Ecto neural progenitor cell (in vitro differentiated cells): ENCODE measurements around the gene PYGO2.

Source experiments
- DNase-seq: peaks from one replicate; pipeline ENCODE4 v3.0.0-alpha.2; 2018; ENCODE audit warnings: low spot score

Gene PYGO2

GRCh38 chr1:154960446-154961136, 991 bp downstream of the PYGO2 start:
- no peak for DNase-seq

GRCh38 chr1:154959426-154959780, 2.2 kb downstream of the PYGO2 start:
- no peak for DNase-seq

- DNase-seq, result no peak
These were observed 2.7 kb downstream of the PYGO2 start for GRCh38 chr1:154958681-154959425.

DNA sequence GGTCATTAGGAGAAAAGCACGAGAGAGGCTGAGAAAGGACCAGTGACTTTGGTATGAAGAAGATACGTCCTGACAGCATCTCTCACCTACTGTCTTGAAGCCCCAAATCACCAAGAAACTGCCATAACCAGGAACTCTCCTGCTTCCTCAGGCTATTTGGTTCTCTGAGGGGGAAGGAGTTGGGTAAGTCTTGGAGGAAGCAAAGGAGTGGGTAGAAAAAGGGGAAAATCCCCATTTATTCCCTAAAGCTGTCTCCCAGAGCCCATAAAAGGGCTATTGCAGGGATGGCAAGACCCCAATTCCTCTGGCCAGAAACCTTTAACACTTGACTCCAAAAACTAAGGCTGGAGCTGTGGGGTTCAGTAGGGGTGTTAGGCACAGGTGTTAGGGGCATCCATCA, 3.5 kb downstream of the PYGO2 start:
- no peak for DNase-seq

DNA sequence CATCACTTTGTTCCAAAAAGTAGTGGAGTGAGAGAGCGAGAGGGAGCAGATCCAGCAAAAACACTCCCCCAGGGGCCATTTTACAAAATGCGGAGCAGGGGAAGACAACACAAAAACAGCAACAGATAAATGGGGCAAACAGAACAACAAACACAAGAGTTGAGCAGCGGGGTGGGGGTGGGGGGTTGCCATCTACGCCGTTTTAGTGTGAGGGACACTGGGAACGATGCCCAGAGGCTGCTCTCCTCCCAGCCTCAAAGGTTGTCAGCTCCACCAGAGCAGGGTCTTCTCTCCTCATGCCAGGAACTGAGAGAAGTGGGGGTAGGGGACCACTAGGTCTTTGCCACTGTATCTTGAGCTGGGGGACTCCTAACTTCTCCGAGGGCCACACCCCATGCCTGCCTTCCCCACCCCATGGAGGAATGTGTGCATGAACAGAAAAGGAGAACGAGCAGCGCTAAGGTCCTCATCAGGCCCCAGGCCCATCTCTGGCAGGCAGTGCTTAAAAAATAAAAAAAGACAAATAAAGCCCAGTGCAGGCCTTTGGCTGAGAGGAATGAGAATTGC, 4.4 kb downstream of the PYGO2 start:
- no peak for DNase-seq

- DNase-seq, result no peak
These were observed 5.0 kb downstream of the PYGO2 start for GRCh38 chr1:154956544-154956941.

- peak; percentile 91 for DNase-seq
These were observed 5.7 kb downstream of the PYGO2 start, which contains the start of gene PBXIP1 for GRCh38 chr1:154955718-154956543. Gene PBXIP1 (minus strand): TSS chr1:154956099. CDS start chr1:154953721, 2,378 bp downstream.

DNA sequence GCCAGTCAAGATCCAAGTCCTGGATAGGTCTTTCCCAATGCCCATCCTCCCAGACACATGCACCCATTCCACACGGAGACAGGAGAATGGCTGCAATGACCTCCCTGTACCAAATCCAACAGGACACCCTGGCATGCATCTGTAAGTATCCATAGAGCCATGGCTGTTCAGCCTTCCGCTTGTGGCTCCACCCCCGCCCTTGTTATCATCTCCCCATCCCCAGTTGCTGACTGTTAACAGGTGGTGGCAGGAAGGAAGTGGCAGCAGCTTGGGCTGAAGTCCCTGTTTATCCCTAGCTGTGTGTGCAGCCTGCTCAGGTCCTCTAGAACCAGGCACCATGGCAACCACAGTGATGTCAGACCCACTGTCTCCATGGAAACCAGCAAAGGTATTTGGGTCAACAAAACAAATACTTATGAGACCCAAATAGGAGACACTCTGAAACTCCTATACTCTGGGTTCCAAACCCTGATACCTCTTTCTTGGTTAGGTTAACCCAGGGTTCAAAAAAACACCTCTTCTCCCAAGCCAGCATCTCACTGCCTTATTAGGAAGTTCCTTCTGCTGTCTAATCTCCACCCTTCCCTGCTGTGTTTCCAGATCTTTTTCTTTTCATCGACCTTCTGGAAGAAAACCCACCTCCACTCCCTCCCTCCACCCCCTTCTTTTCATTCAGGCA, 6.4 kb downstream of the PYGO2 start:
- peak; percentile 73 for DNase-seq

DNA sequence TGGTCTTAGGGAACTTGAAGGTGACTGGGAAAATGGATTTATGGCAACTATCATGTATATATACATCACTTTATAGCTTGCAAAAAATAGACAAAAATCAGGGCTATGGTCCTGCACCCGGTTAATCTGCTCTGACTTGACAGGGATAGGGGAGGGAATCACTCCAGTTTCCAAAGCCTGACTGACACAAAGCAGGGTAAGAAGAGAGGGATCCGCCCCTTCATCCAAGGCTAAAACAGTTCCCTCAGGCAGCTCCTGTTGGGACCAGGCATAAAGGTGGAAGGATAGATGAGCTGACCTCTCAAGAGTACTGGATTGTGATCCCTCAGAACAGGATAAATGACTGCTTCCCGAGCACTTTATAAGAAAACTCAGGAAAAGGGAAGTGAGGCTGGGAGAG, 7.0 kb downstream of the PYGO2 start:
- DNase-seq, result no peak

- no peak for DNase-seq
These were observed 8.0 kb downstream of the PYGO2 start for GRCh38 chr1:154953611-154954038.

DNA sequence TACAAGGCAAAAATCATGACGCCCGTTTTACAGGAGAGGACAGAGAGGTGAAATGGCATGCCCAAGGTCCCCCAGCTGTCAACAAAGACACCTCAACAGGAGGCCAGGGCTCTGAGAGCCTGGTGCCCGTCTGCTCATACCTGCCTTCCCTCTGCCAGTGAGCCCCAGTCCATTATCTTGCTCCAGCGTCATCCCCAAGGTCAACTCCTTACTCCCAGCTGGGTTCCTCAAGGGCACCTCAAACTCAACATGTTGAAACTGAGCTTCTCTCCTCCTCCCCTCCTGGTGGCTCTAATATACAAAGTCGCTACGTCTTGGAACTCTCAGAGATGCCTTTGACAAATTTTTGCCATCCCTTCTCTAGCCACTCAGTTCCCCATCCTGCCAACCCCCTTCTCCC, 8.9 kb downstream of the PYGO2 start:
- DNase-seq, result no peak

DNA sequence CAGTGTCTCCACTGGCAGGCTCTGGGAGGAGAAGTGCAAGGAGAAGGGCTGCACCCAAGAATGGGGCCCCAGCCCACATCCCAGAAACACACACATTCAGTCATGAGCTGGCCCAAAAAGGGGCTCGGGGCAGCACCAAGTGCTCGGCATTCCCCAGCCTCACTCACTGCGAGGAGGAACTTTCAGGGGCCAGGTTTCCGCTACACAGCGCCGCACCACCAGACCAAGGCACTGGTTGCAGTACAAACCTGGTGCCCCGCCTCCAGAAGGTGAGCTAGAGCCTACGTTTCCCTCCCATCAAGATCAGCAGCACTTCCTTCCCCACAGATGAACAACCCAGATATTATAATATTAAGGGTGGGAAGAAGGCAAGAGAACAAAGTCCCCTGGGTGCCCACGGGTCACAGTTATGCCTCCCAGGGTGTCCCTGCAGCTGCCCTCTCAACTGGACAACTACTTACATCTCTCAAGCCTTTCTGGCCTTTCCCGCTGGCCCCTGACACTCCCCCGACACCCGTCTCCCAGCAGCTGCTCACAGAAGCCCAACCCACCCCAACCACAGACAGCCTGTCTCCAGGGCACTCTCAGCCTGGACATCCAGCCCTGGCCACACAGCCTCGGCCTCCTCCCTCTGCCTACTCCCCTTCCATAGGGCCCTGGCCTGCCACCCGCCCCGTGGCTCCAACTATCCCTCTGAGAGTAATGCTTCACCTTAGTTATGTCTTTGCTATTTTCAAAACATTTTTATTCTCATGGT, 9.5 kb downstream of the PYGO2 start:
- DNase-seq, result no peak

DNA sequence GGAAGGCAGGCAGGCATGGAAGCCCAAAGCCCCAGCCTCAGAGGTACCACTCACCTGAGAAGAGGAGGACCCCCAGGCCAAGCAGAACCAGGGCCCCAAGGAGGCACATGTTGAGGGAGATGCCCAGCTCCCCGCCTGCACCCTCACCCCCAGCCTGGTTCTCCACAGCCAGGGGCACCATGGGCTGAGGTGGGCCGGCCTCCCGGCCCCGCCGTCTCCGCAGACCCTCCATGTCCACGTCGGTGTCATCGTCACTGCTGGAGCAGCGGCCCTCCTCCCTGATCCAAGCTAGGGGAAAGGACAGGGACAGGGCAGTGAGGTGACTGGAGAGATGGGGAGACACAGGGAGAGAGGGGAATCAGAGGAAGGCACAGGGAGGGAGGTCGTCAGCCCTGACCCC, 13.5 kb downstream of the PYGO2 start:
- no peak for DNase-seq

DNA sequence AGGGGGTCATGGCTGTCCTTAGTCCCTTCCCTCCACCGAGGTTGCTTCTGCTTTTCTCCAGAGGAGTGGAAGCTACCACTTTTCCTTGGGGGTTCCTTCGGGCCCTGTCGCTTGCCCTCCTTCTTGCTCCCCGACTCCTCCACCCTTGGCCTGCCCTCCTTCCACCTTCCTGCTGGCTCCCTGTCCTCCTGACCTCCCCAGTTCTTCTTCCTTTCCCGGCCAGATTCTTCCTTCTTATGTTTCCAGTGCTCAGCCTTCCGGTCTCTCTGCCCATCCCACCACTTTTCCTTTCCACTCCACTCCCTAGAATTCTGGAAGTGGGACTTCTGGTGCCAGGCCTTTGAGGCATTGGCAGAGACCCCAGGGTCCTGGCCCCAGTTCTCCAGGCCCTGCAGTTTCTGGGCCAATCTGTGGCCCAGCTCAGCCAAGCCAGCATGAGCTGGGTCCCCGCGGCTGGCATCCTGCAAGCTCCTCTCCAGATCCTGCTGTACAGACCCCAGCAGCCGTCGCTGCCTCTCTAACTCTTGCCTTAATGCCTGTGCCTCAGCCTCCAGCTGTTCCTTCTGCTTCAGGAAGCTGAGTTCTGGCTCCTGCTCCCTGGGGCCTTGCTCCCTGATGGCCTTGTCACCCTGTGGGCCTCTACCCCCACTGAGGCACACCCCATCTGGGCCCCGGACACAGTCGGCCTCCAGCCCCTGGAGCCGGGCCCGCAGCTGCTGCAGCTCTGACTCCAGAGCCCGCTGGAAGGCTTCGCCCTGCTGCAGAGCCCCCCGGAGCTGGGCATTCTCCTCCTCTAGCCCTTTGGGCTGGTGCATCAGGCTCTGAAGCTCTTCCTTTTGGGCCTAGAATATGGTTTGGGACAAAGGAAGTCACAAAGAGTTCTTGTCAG, 15.4 kb downstream of the PYGO2 start:
- DNase-seq, result no peak

GRCh38 chr1:154945160-154945961, 16.2 kb downstream of the PYGO2 start:
- DNase-seq, result no peak

GRCh38 chr1:154944401-154945159, 17.0 kb downstream of the PYGO2 start:
- DNase-seq, result no peak

- no peak for DNase-seq
These were observed 17.8 kb downstream of the PYGO2 start for GRCh38 chr1:154943649-154944400.
